ENCODE measurements around the gene TRAPPC4. TPM values are rescaled to one million over a fixed set of nuclear protein-coding genes. Genes with fewer than 3 reads are reported as not detected.

Gene TRAPPC4
- total and polyA plus RNA-seq, 2 of the 8 experiments (the other 6 are each of a cell fraction or from before 2014, with no cell fraction given): 94.3 to 223 TPM

DNA sequence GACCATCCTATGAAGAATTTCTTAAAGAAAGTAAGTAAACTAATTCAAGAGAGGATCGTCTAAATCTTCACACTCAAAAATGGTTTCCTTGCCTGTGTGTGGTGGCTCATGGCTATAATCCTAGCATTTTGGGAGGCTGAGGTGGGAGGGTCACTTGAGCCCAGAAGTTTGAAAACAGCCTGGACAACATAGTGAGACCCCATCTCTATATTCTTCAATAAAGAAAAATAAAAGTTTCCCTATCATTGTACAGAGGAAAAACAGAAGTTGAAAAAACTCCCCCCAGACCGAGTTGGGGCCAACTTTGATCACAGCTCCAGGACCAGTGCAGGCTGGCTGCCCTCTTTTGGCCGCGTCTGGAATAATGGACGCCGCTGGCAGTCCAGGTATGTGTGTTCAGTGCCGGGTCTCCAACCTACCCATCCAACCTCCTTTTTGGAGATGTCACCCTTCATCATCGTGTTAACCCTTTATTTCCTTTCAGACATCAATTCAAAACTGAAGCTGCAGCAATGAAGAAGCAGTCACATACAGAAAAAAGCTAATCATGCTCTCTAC, 3.4 kb upstream of the TRAPPC4 start:
- ChIA-PET POLR2A (ENCODE audit: partially characterized antibody) (interaction anchor here (0.6 to 18.5 kb wide), 18 partner anchors 12 to 223 kb away, joined by 3 to 264 read pairs (median 4); partner anchors contain the start of genes C2CD2L, CENATAC, DPAGT1 and HMBS), CTCF (ENCODE audit: partially characterized antibody) (interaction anchor here (0.6 to 1.8 kb wide), 12 partner anchors 8 to 832 kb away, joined by 3 to 5 read pairs (median 3); no protein-coding TSS in a partner anchor)
- H2BK15ac ChIP-seq (ENCODE audit: low read length): no peak overlapping the region
- 0 out of 2 replicates have a peak overlapping the region, but pooled peaks have one; percentile 73 for H4K8ac ChIP-seq (ENCODE audit: extremely low read depth, insufficient read depth, low read length)
- H4K5ac ChIP-seq (ENCODE audit: insufficient read length, low read depth, low read length): no peak overlapping the region
- peaks cover 3 to 7% of the 10 kb centered on the region in 2 experiments for H4K20me1 ChIP-seq (replicated peaks in 1 of 2; ENCODE audit: control insufficient read depth in 1 of 2, insufficient read depth in 2 of 2, low read length in 2 of 2)
- H3K56ac ChIP-seq (replicated peaks; ENCODE audit: insufficient read length, low read depth, low read length): no peak overlapping the region
- no peak overlapping the region for H3K23ac ChIP-seq (ENCODE audit: insufficient read length)
- no peaks in the 10 kb centered on the region for H3K9me3 ChIP-seq (ENCODE audit: insufficient read depth in 2 of 2, low read depth in 1 of 2, low read length in 1 of 2)
- no peak overlapping the region for H3K4me3 ChIP-seq (ENCODE audit: extremely low read depth in 1 of 4, insufficient read depth in 2 of 4, low read depth in 3 of 4, low read length in 4 of 4)
- H3K18ac ChIP-seq (ENCODE audit: extremely low read depth, low read length): no peak overlapping the region
- WGBS, 2 experiments (ENCODE audit: extremely low coverage in 1 of 2, insufficient coverage in 1 of 2, insufficient read length in 1 of 2, insufficient replicate concordance in 2 of 2, low coverage in 1 of 2, low lambda C conversion rate in 2 of 2, missing lambda C conversion rate in 1 of 2): 85% methylated on average over 8 of the region's 8 CpGs; no CpG with 5 or more reads in 1 of the 2 experiments
- H3K27ac ChIP-seq (ENCODE audit: low read depth, low read length): no peak overlapping the region
- H2AK5ac ChIP-seq (ENCODE audit: low read depth, low read length): no peak overlapping the region
- no peak overlapping the region for H2BK120ac ChIP-seq (replicated peaks; ENCODE audit: low read depth, low read length)
- no peak overlapping the region for H2BK5ac ChIP-seq (ENCODE audit: low read depth, low read length)
- FAIRE-seq: no peak
- H3K14ac ChIP-seq (ENCODE audit: insufficient read length): no peak overlapping the region
- no peak for DNase-seq (ENCODE audit: low read depth in 1 of 2, low spot score in 2 of 2)
- no peaks in the 10 kb centered on the region; the same call in 1 of the 2 replicates for H3K23me2 ChIP-seq (ENCODE audit: low read depth, low read length)
- H2BK12ac ChIP-seq (ENCODE audit: low read depth, low read length): no peak overlapping the region
- no peak overlapping the region; a peak in 1 of 4 replicates for H3K4me2 ChIP-seq (ENCODE audit: insufficient read depth in 1 of 2, low read depth in 2 of 2, low read length in 2 of 2)
- H3K79me2 ChIP-seq (ENCODE audit: control insufficient read depth in 1 of 2, insufficient read depth in 2 of 2, low read length in 2 of 2): peaks cover 14 to 39% of the 10 kb centered on the region in 2 experiments; a peak in 3 of 4 replicates
- H3K79me1 ChIP-seq (ENCODE audit: low read depth, low read length): peaks cover 3% of the 10 kb centered on the region
- H3K4ac ChIP-seq (replicated peaks; ENCODE audit: insufficient read length, low read depth, low read length): no peak overlapping the region
- H4K91ac ChIP-seq (replicated peaks; ENCODE audit: insufficient read length, low read length): no peak overlapping the region
- H3K36me3 ChIP-seq (ENCODE audit: control insufficient read depth in 2 of 4, insufficient read depth in 4 of 4, low read length in 3 of 4): peaks cover 27 to 71% (median 51%) of the 10 kb centered on the region in 4 experiments
- no peak overlapping the region for H2AFZ ChIP-seq (ENCODE audit: low read length)
- H2BK20ac ChIP-seq (ENCODE audit: low read length): no peak overlapping the region
- peaks cover 0 to 8% (median 2%) of the 10 kb centered on the region in 4 experiments; a peak in 4 of 7 replicates for H3K4me1 ChIP-seq (replicated peaks in 1 of 4; ENCODE audit: control insufficient read depth in 3 of 4, insufficient read depth in 4 of 4, low read length in 3 of 4)
- H3K27me3 ChIP-seq (replicated peaks in 1 of 4; ENCODE audit: control insufficient read depth in 3 of 4, extremely low read depth in 1 of 4, insufficient read depth in 3 of 4, low read length in 3 of 4): no peaks in the 10 kb centered on the region
- no peak overlapping the region for H3K9ac ChIP-seq (replicated peaks in 1 of 4; ENCODE audit: extremely low read depth in 1 of 4, low read depth in 3 of 4, low read length in 3 of 4)
- TF ChIP-seq TAF1 (IDR thresholded peaks at IDR 0.05; ENCODE audit: low read depth, low read length): no peak
- TF ChIP-seq CEBPB (IDR thresholded peaks at IDR 0.05; ENCODE audit: low read depth, low read length): no peak
- no peak for TF ChIP-seq SIRT6 (IDR thresholded peaks at IDR 0.05; ENCODE audit: low read length)
- TF ChIP-seq GTF2F1 (IDR thresholded peaks at IDR 0.05; ENCODE audit: borderline replicate concordance, low read depth, low read length): no peak
- TF ChIP-seq, protein P1, sequence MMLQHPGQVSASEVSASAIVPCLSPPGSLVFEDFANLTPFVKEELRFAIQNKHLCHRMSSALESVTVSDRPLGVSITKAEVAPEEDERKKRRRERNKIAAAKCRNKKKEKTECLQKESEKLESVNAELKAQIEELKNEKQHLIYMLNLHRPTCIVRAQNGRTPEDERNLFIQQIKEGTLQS (IDR thresholded peaks at IDR 0.05; ENCODE audit: insufficient read depth, low read depth, low read length): no peak
- TF ChIP-seq YY1 (IDR thresholded peaks at IDR 0.05; ENCODE audit: low read depth, low read length): peak; percentile 64
- TF ChIP-seq SUZ12 (IDR thresholded peaks at IDR 0.05; ENCODE audit: low read length): no peak
- TF ChIP-seq CBX8 (IDR thresholded peaks at IDR 0.05; ENCODE audit: borderline replicate concordance, low read depth, low read length): no peak
- TF ChIP-seq SRF (IDR thresholded peaks at IDR 0.05; ENCODE audit: low read depth, low read length): no peak
- TF ChIP-seq EGR1 (IDR thresholded peaks at IDR 0.05; ENCODE audit: borderline replicate concordance, low read depth, low read length): no peak
